Thymus (tissue), 11 donors: ENCODE data around the gene C1QTNF1. TPM values are rescaled to one million over a fixed set of nuclear protein-coding genes. Genes with fewer than 3 reads are reported as not detected.
A peak's percentile ranks its signal among the peaks of the same experiment; 100 is the strongest.

Source experiments
- DNase-seq, 9 donors: peaks; one replicate each; pipeline ENCODE4 v3.0.0-alpha.2; 2013; ENCODE audit warnings: low spot score in 9 of 9, low read depth in 6 of 9, missing footprints in 1 of 9
- H3K27ac ChIP-seq, 2 donors: one replicate each; pipeline ENCODE4 v1.5.1; 2013; ENCODE audit warnings: control low read depth in 1 of 2, low read depth in 1 of 2, low read length in 1 of 2, mild to moderate bottlenecking in 1 of 2, moderate library complexity in 1 of 2
- H3K27me3 ChIP-seq, 2 donors: one replicate each; pipeline ENCODE4 v1.5.1; 2013; ENCODE audit warnings: low read length in 1 of 2; ENCODE audit not compliant: control insufficient read depth in 2 of 2, insufficient read depth in 1 of 2
- H3K36me3 ChIP-seq, 2 donors: one replicate each; pipeline ENCODE4 v1.5.1; 2013; ENCODE audit warnings: low read length in 1 of 2, mild to moderate bottlenecking in 1 of 2, moderate library complexity in 1 of 2; ENCODE audit not compliant: control insufficient read depth in 2 of 2, insufficient read depth in 2 of 2
- H3K4me1 ChIP-seq, 2 donors: one replicate each; pipeline ENCODE4 v1.5.1; 2013; ENCODE audit warnings: low read length in 2 of 2; ENCODE audit not compliant: control insufficient read depth in 2 of 2, insufficient read depth in 2 of 2
- H3K4me3 ChIP-seq, 2 donors: one replicate each; pipeline ENCODE4 v1.5.1; 2013; ENCODE audit warnings: low read length in 2 of 2, control low read depth in 1 of 2, mild to moderate bottlenecking in 1 of 2
- H3K9me3 ChIP-seq, 2 donors: one replicate each; pipeline ENCODE4 v1.5.1; 2013; ENCODE audit warnings: low read length in 1 of 2, mild to moderate bottlenecking in 1 of 2; ENCODE audit not compliant: control insufficient read depth in 2 of 2, insufficient read depth in 1 of 2
- WGBS: extraction: QIAGEN DNeasy Blood & Tissue Kit; methylation state at CpG from one replicate; pipeline ENCODE4 v1.1.7; 2013; 5-methylcytosine and 5-hydroxymethylcytosine counted together
- polyA plus RNA-seq: library from polyadenylated mRNA; stranded (reverse); fragments of 200-250 nt; gene quantifications from one replicate; pipeline ENCODE4 v1.2.3, GENCODE V29; 2013
- total RNA-seq: library from RNA; stranded (reverse); fragments of 120-200 nt; gene quantifications from one replicate; pipeline ENCODE4 v1.2.4, GENCODE V29; 2013
- donor health status: healthy.

Gene C1QTNF1
- total and polyA plus RNA-seq, 2 donors, result 2.2 to 34.9 TPM

GRCh38 chr17:79043191-79043930 is 19.4 kb downstream of the C1QTNF1 start:
- H3K9me3 ChIP-seq, result no peaks in the 10 kb centered on the region
- 96% methylated on average over 10 of the region's 10 CpGs for WGBS
- no peak for DNase-seq
- H3K27ac ChIP-seq, result no peak overlapping the region
- no peaks in the 10 kb centered on the region for H3K4me1 ChIP-seq
- no peaks in the 10 kb centered on the region for H3K36me3 ChIP-seq
- no peak overlapping the region for H3K4me3 ChIP-seq
- H3K27me3 ChIP-seq, result peaks cover 0 to 8% of the 10 kb centered on the region in 2 donors

- no peak overlapping the region for H3K27ac ChIP-seq
- H3K9me3 ChIP-seq, result no peaks in the 10 kb centered on the region
- H3K4me3 ChIP-seq, result no peak overlapping the region
- WGBS, result 86% methylated on average over 12 of the region's 12 CpGs
- DNase-seq, result no peak
- no peaks in the 10 kb centered on the region for H3K36me3 ChIP-seq
- H3K27me3 ChIP-seq, result peaks cover 0 to 8% of the 10 kb centered on the region in 2 donors
- no peaks in the 10 kb centered on the region for H3K4me1 ChIP-seq
Measured at GRCh38 chr17:79043931-79044320, 20.0 kb downstream of the C1QTNF1 start.

- DNase-seq, result no peak
- peaks cover 0 to 8% of the 10 kb centered on the region in 2 donors for H3K27me3 ChIP-seq
- no peak overlapping the region for H3K27ac ChIP-seq
- no peaks in the 10 kb centered on the region for H3K4me1 ChIP-seq
- H3K36me3 ChIP-seq, result no peaks in the 10 kb centered on the region
- 95% methylated on average over 11 of the region's 11 CpGs for WGBS
- no peak overlapping the region for H3K4me3 ChIP-seq
- no peaks in the 10 kb centered on the region for H3K9me3 ChIP-seq
Measured at GRCh38 chr17:79044462-79044861, 20.5 kb downstream of the C1QTNF1 start.

- Histone ChIP-seq H3K36me3 (no peaks in the 10 kb centered on the region), H3K27me3 (peaks cover 0 to 9% of the 10 kb centered on the region in 2 donors), H3K27ac (no peak overlapping the region), H3K4me3 (no peak overlapping the region), H3K9me3 (no peaks in the 10 kb centered on the region), H3K4me1 (no peaks in the 10 kb centered on the region)
- WGBS, result 92% methylated on average over 15 of the region's 15 CpGs
- DNase-seq, result no peak
Measured at GRCh38 chr17:79045001-79045729, 21.2 kb downstream of the C1QTNF1 start.

- Histone ChIP-seq H3K4me1 (no peaks in the 10 kb centered on the region), H3K9me3 (no peaks in the 10 kb centered on the region), H3K4me3 (no peak overlapping the region), H3K27ac (no peak overlapping the region), H3K27me3 (peaks cover 0 to 9% of the 10 kb centered on the region in 2 donors), H3K36me3 (no peaks in the 10 kb centered on the region)
- DNase-seq, result peak in 4 of 9 donors; percentile 15 to 64 (median 50)
- 4% methylated on average over 11 of the region's 11 CpGs for WGBS
Measured at GRCh38 chr17:79045842-79046196, 21.9 kb downstream of the C1QTNF1 start.

- Histone ChIP-seq H3K27ac (no peak overlapping the region), H3K9me3 (no peaks in the 10 kb centered on the region)
- DNase-seq, result no peak
Measured at GRCh38 chr17:79046197-79046915, 22.4 kb downstream of the C1QTNF1 start.

GRCh38 chr17:79046916-79047280 is 22.9 kb downstream of the C1QTNF1 start:
- Histone ChIP-seq H3K9me3 (no peaks in the 10 kb centered on the region), H3K27ac (no peak overlapping the region), H3K27me3 (peaks cover 0 to 9% of the 10 kb centered on the region in 2 donors), H3K4me1 (no peaks in the 10 kb centered on the region), H3K36me3 (no peaks in the 10 kb centered on the region), H3K4me3 (no peak overlapping the region)
- WGBS, result 96% methylated on average over 15 of the region's 15 CpGs
- DNase-seq, result no peak

More at GRCh38 chr17:79046197-79046915, 22.4 kb downstream of the C1QTNF1 start:
- peaks cover 0 to 9% of the 10 kb centered on the region in 2 donors for H3K27me3 ChIP-seq
- no peak overlapping the region for H3K4me3 ChIP-seq
- H3K4me1 ChIP-seq, result no peaks in the 10 kb centered on the region
- WGBS, result 87% methylated on average over 25 of the region's 25 CpGs
- no peaks in the 10 kb centered on the region for H3K36me3 ChIP-seq

- Histone ChIP-seq H3K9me3 (no peaks in the 10 kb centered on the region), H3K27ac (no peak overlapping the region), H3K27me3 (peaks cover 0 to 9% of the 10 kb centered on the region in 2 donors), H3K4me3 (no peak overlapping the region), H3K4me1 (no peaks in the 10 kb centered on the region), H3K36me3 (no peaks in the 10 kb centered on the region)
- DNase-seq, result no peak
- 97% methylated on average over 30 of the region's 30 CpGs for WGBS
Measured at GRCh38 chr17:79047291-79047920, 23.4 kb downstream of the C1QTNF1 start.
